Left ventricle myocardium inferior (tissue), 1 donor: Measurements from ENCODE around the gene MARCHF11. TPM values are rescaled to one million over a fixed set of nuclear protein-coding genes. Genes with fewer than 3 reads are reported as not detected.

ENCODE experiments used
- DNase-seq: peaks from one replicate; pipeline ENCODE4 v3.0.0-alpha.2; 2020
- H3K27ac ChIP-seq: fragments of 200-600 bp; replicated peaks from 2 replicates; pipeline ENCODE4 v1.8.0; 2021
- H3K27me3 ChIP-seq: fragments of 200-600 bp; 2 replicates; pipeline ENCODE4 v1.8.0; 2021; ENCODE audit warnings: low read depth
- H3K36me3 ChIP-seq: fragments of 200-600 bp; 2 replicates; pipeline ENCODE4 v1.8.0; 2021
- H3K4me1 ChIP-seq: fragments of 200-600 bp; 2 replicates; pipeline ENCODE4 v1.8.0; 2021
- H3K4me3 ChIP-seq: fragments of 200-600 bp; 2 replicates; pipeline ENCODE4 v1.8.0; 2021; ENCODE audit warnings: mild to moderate bottlenecking, moderate library complexity
- H3K9me3 ChIP-seq: fragments of 200-600 bp; replicated peaks from 2 replicates; pipeline ENCODE4 v1.8.0; 2021
- intact Hi-C: fragments of 100-400 bp; cut with micrococcal nuclease; formaldehyde crosslinking; loops from one replicate; pipeline ENCODE4 v1.11.0; 2022
- total RNA-seq: library from RNA; stranded (reverse); fragmentation: NEBNext Ultra II Directional; extraction: Animal tissue kit (Norgen Biotek cat#: 25700); gene quantifications from one replicate; pipeline ENCODE4 v1.2.1, GENCODE V29; 2021
- TF ChIP-seq, protein P1 (sequence below): fragments of 200-600 bp; IDR thresholded peaks from 2 replicates; pipeline ENCODE4 v1.8.0; 2021; ENCODE audit warnings: antibody characterized with exemption, mild to moderate bottlenecking, borderline replicate concordance
- donor health status: DM: no; HTN: yes; CAD: no; lungs with severe emphysema.

MARCHF11 gene
- total RNA-seq, 1 donor from 2014 or later = 6.7 TPM

- Histone ChIP-seq H3K4me3 (no peak overlapping the region), H3K36me3 (no peaks in the 10 kb centered on the region), H3K4me1 (peaks cover 11% of the 10 kb centered on the region), H3K9me3 (no peaks in the 10 kb centered on the region), H3K27ac (no peak overlapping the region), H3K27me3 (no peaks in the 10 kb centered on the region)
- intact Hi-C loops = no loop called here
- TF ChIP-seq, protein P1, sequence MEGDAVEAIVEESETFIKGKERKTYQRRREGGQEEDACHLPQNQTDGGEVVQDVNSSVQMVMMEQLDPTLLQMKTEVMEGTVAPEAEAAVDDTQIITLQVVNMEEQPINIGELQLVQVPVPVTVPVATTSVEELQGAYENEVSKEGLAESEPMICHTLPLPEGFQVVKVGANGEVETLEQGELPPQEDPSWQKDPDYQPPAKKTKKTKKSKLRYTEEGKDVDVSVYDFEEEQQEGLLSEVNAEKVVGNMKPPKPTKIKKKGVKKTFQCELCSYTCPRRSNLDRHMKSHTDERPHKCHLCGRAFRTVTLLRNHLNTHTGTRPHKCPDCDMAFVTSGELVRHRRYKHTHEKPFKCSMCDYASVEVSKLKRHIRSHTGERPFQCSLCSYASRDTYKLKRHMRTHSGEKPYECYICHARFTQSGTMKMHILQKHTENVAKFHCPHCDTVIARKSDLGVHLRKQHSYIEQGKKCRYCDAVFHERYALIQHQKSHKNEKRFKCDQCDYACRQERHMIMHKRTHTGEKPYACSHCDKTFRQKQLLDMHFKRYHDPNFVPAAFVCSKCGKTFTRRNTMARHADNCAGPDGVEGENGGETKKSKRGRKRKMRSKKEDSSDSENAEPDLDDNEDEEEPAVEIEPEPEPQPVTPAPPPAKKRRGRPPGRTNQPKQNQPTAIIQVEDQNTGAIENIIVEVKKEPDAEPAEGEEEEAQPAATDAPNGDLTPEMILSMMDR = no peak
- no peak for DNase-seq
Measured at GRCh38 chr5:16049761-16050160, 129.8 kb downstream of the MARCHF11 start.

GRCh38 chr5:16048132-16048531, 131.5 kb downstream of the MARCHF11 start:
- H3K4me3 ChIP-seq = no peak overlapping the region
- H3K36me3 ChIP-seq = no peaks in the 10 kb centered on the region
- no peak overlapping the region for H3K27ac ChIP-seq
- DNase-seq = no peak
- intact Hi-C loops = no loop called here
- H3K4me1 ChIP-seq = peaks cover 11% of the 10 kb centered on the region
- H3K27me3 ChIP-seq = no peaks in the 10 kb centered on the region
- TF ChIP-seq, protein P1 = no peak
- H3K9me3 ChIP-seq = no peaks in the 10 kb centered on the region

DNA sequence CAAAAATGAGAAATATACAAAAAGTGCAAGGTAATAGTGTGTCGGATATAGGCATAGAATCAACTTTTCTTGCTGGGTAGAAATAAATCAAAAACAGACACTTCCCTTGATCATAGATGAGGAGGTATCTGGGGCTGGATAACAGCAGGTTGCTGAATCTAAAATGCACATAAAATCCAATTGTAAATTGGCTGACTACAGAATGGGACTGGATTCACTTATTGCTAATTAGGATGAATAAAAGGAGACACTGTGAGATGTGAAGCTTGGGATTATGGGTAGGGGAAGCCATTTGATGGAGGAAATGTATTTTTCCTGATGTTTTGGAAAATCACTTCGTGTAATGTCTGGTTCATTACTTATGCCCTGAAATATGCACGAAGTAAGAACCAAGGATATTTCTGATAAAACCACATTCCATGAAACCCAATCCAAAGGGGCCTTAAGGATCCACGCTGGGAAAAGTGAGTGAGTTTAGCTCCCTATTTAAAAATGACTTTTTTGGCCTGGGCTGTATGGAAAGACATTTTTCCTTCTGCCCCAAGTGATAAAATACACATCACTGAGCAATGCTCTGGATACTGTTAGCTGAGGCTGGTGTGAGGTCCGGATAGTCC, 136.1 kb downstream of the MARCHF11 start:
- DNase-seq = no peak
- TF ChIP-seq, protein P1 = no peak
- intact Hi-C loops = no loop called here
- no peaks in the 10 kb centered on the region for H3K36me3 ChIP-seq
- H3K9me3 ChIP-seq = no peaks in the 10 kb centered on the region
- H3K27ac ChIP-seq = no peak overlapping the region
- no peak overlapping the region for H3K4me3 ChIP-seq
- peaks cover 6% of the 10 kb centered on the region for H3K4me1 ChIP-seq
- no peaks in the 10 kb centered on the region for H3K27me3 ChIP-seq

- TF ChIP-seq, protein P1 = no peak
- Histone ChIP-seq H3K36me3 (no peaks in the 10 kb centered on the region), H3K27me3 (no peaks in the 10 kb centered on the region), H3K9me3 (no peaks in the 10 kb centered on the region), H3K4me1 (no peaks in the 10 kb centered on the region), H3K4me3 (no peak overlapping the region), H3K27ac (no peak overlapping the region)
- DNase-seq = no peak
- intact Hi-C loops = no loop called here
Measured at GRCh38 chr5:16037121-16037845, 142.3 kb downstream of the MARCHF11 start.

- DNase-seq = no peak
- no peaks in the 10 kb centered on the region for H3K4me1 ChIP-seq
- H3K9me3 ChIP-seq = no peaks in the 10 kb centered on the region
- no peak overlapping the region for H3K27ac ChIP-seq
- intact Hi-C loops = no loop called here
- no peaks in the 10 kb centered on the region for H3K36me3 ChIP-seq
- H3K4me3 ChIP-seq = no peak overlapping the region
- no peaks in the 10 kb centered on the region for H3K27me3 ChIP-seq
- TF ChIP-seq, protein P1 = no peak
Measured at GRCh38 chr5:16034319-16035001, 145.1 kb downstream of the MARCHF11 start.
